Loucy (cell line): ENCODE measurements around the gene CCDC188.

Experiments
- CTCF ChIP-seq: fragments of 200-600 bp; sonication (generic); conservative IDR thresholded peaks from 2 replicates; pipeline ENCODE4 v1.5.1; 2014; ENCODE audit warnings: mild to moderate bottlenecking, antibody characterized with exemption, low read length
- EZH2phosphoT487 ChIP-seq: fragments of 200-600 bp; IDR thresholded peaks from 2 replicates; pipeline ENCODE4 v1.6.1; 2018; ENCODE audit warnings: antibody characterized with exemption, mild to moderate bottlenecking, moderate library complexity, borderline replicate concordance

GRCh38 chr22:20156611-20157429 lies 6.0 kb upstream of the CCDC188 start:
- TF ChIP-seq EZH2phosphoT487 (no peak), CTCF (peak; percentile 97)
